DND-41 (cell line): ENCODE data around the gene DCLK1.

Source experiments
- CTCF ChIP-seq: IDR thresholded peaks from 2 replicates; pipeline ENCODE4 v1.5.1; 2012; ENCODE audit warnings: borderline replicate concordance, low read length, moderate library complexity, mild to moderate bottlenecking; ENCODE audit not compliant: poor library complexity, severe bottlenecking; ENCODE audit errors: extremely low read depth
- EZH2 ChIP-seq: IDR thresholded peaks from 3 replicates; pipeline ENCODE4 v1.6.1; 2012; ENCODE audit warnings: borderline replicate concordance, low read depth, mild to moderate bottlenecking, moderate library complexity, low read length, inconsistent platforms; ENCODE audit not compliant: severe bottlenecking

- TF ChIP-seq CTCF (no peak), EZH2 (no peak)
Measured at GRCh38 chr13:35926859-35927530, 204.2 kb downstream of the DCLK1 start.
